Gastrocnemius medialis (tissue), 4 donors: ENCODE measurements around the gene ARL15. TPM values are rescaled to one million over a fixed set of nuclear protein-coding genes. Genes with fewer than 3 reads are reported as not detected.

Source experiments
- ATAC-seq, 2 donors: fragments of 150-250 bp; one replicate each; pipeline ENCODE4 v1.9.1; 2016
- DNase-seq, 2 donors: peaks; one replicate each; pipeline ENCODE4 v3.0.0-alpha.2; 2019
- H3K27ac ChIP-seq, 4 donors: fragments of 200-600 bp; sonication (generic); 1 replicate in 1 of 4; 2 replicates in 3 of 4; pipeline ENCODE4 v1.5.1; 2016 to 2018; ENCODE audit warnings: mild to moderate bottlenecking in 2 of 4, moderate library complexity in 1 of 4
- H3K27me3 ChIP-seq, 3 donors: fragments of 200-600 bp; sonication (generic) in 2 of 3; 1 replicate in 1 of 3; 2 replicates in 2 of 3; pipeline versions ENCODE4 v1.5.1 to v1.6.0; 2016 to 2019; ENCODE audit warnings: mild to moderate bottlenecking in 1 of 3, moderate library complexity in 1 of 3
- H3K36me3 ChIP-seq, 2 donors: fragments of 200-600 bp; sonication (generic) in 1 of 2; one replicate each; pipeline ENCODE4 v1.5.1; 2017 to 2018
- H3K4me1 ChIP-seq, 2 donors: fragments of 200-600 bp; sonication (generic) in 1 of 2; one replicate each; pipeline ENCODE4 v1.5.1; 2016 to 2017; ENCODE audit warnings: mild to moderate bottlenecking in 2 of 2
- H3K4me3 ChIP-seq, 4 donors: fragments of 200-600 bp; sonication (generic) in 3 of 4; 1 replicate in 1 of 4; 2 replicates in 3 of 4; pipeline ENCODE4 v1.5.1; 2016 to 2019; ENCODE audit warnings: mild to moderate bottlenecking in 2 of 4
- H3K9me3 ChIP-seq, 3 donors: fragments of 200-600 bp; sonication (generic) in 2 of 3; 1 replicate in 1 of 3; 2 replicates in 2 of 3; pipeline ENCODE4 v1.5.1; 2016 to 2019
- CTCF ChIP-seq, 5 experiments: fragments of 450-650 bp in 3 of 5; fragments of 200-600 bp in 2 of 5; sonication (generic) in 2 of 5; IDR thresholded peaks in 4 of 5; conservative IDR thresholded peaks in 1 of 5; 1 replicate in 4 of 5; 2 replicates in 1 of 5; pipeline ENCODE4 v1.5.1; 2016 to 2019; ENCODE audit warnings: antibody characterized with exemption in 5 of 5, mild to moderate bottlenecking in 3 of 5, moderate library complexity in 3 of 5
- POLR2A ChIP-seq, 2 donors: fragments of 450-650 bp; IDR thresholded peaks; one replicate each; pipeline ENCODE4 v1.6.1; 2017; ENCODE audit warnings: antibody characterized with exemption in 2 of 2, mild to moderate bottlenecking in 2 of 2, moderate library complexity in 2 of 2
- in situ Hi-C, 4 donors: fragments of 200-750 bp; cut with MboI; loops; one replicate each; pipeline versions ENCODE4 v1.15.0 to v1.8.0; 2017; ENCODE audit warnings: low sequenced_read_pairs in 4 of 4
- intact Hi-C: fragments of 100-400 bp; cut with DNase I; formaldehyde crosslinking; loops from one replicate; pipeline ENCODE4 v1.15.1; 2023; ENCODE audit warnings: low total_unique reads
- total RNA-seq, 4 donors: library from RNA; depleted of rRNA; stranded (reverse); fragments of >200 nt; gene quantifications; one replicate each; pipeline versions ENCODE4 v1.1.0 to v1.2.3, GENCODE V29; 2016

ARL15 gene
- total RNA-seq, 4 donors from 2014 or later: 1.7 to 5.5 (median 3.2) TPM

GRCh38 chr5:53948598-53948997, 361.8 kb downstream of the ARL15 start:
- no peak for TF ChIP-seq CTCF (IDR thresholded peaks at IDR 0.05 in 4 of 5, conservative IDR thresholded peaks at IDR 0.05 in 1 of 5)
- TF ChIP-seq POLR2A (IDR thresholded peaks at IDR 0.05): no peak
- Histone ChIP-seq H3K27ac (no peak overlapping the region), H3K9me3 (no peaks in the 10 kb centered on the region), H3K4me3 (no peak overlapping the region), H3K36me3 (no peaks in the 10 kb centered on the region), H3K27me3 (no peaks in the 10 kb centered on the region), H3K4me1 (no peaks in the 10 kb centered on the region)
- in situ Hi-C loops: no loop called here
- DNase-seq (no peak), ATAC-seq (no peak)
- intact Hi-C loops: no loop called here

GRCh38 chr5:53946405-53947100, 363.8 kb downstream of the ARL15 start:
- no peak for ATAC-seq
- TF ChIP-seq POLR2A (IDR thresholded peaks at IDR 0.05): no peak
- no peak for TF ChIP-seq CTCF (IDR thresholded peaks at IDR 0.05 in 4 of 5, conservative IDR thresholded peaks at IDR 0.05 in 1 of 5)
- intact Hi-C loops (no loop called here), in situ Hi-C loops (no loop called here)
- Histone ChIP-seq H3K4me3 (no peak overlapping the region), H3K27me3 (no peaks in the 10 kb centered on the region), H3K27ac (no peak overlapping the region), H3K9me3 (no peaks in the 10 kb centered on the region), H3K36me3 (no peaks in the 10 kb centered on the region), H3K4me1 (no peaks in the 10 kb centered on the region)
- no peak for DNase-seq

GRCh38 chr5:53944981-53945380, 365.4 kb downstream of the ARL15 start:
- in situ Hi-C loops: no loop called here
- intact Hi-C loops: no loop called here
- no peaks in the 10 kb centered on the region for H3K9me3 ChIP-seq

GRCh38 chr5:53943938-53944337, 366.4 kb downstream of the ARL15 start:
- DNase-seq (no peak), ATAC-seq (no peak)
- H3K36me3 ChIP-seq: no peaks in the 10 kb centered on the region
- no peak overlapping the region for H3K27ac ChIP-seq
- no peaks in the 10 kb centered on the region for H3K4me1 ChIP-seq
- H3K4me3 ChIP-seq: no peak overlapping the region
- in situ Hi-C loops (no loop called here), intact Hi-C loops (no loop called here)
- TF ChIP-seq POLR2A (IDR thresholded peaks at IDR 0.05): no peak
- no peak for TF ChIP-seq CTCF (IDR thresholded peaks at IDR 0.05 in 4 of 5, conservative IDR thresholded peaks at IDR 0.05 in 1 of 5)
- H3K27me3 ChIP-seq: no peaks in the 10 kb centered on the region
- H3K9me3 ChIP-seq: no peaks in the 10 kb centered on the region

More at GRCh38 chr5:53944981-53945380, 365.4 kb downstream of the ARL15 start:
- ATAC-seq (no peak), DNase-seq (no peak)
- TF ChIP-seq POLR2A (IDR thresholded peaks at IDR 0.05) (no peak), CTCF (IDR thresholded peaks at IDR 0.05 in 4 of 5, conservative IDR thresholded peaks at IDR 0.05 in 1 of 5) (no peak)
- Histone ChIP-seq H3K27me3 (no peaks in the 10 kb centered on the region), H3K36me3 (no peaks in the 10 kb centered on the region), H3K4me1 (no peaks in the 10 kb centered on the region), H3K4me3 (no peak overlapping the region), H3K27ac (no peak overlapping the region)

GRCh38 chr5:53942724-53943123, 367.6 kb downstream of the ARL15 start:
- no peak for DNase-seq
- Histone ChIP-seq H3K9me3 (no peaks in the 10 kb centered on the region), H3K4me1 (no peaks in the 10 kb centered on the region), H3K4me3 (no peak overlapping the region), H3K27me3 (no peaks in the 10 kb centered on the region), H3K36me3 (no peaks in the 10 kb centered on the region), H3K27ac (no peak overlapping the region)
- in situ Hi-C loops (no loop called here), intact Hi-C loops (no loop called here)
- no peak for ATAC-seq
- TF ChIP-seq POLR2A (IDR thresholded peaks at IDR 0.05) (no peak), CTCF (IDR thresholded peaks at IDR 0.05 in 4 of 5, conservative IDR thresholded peaks at IDR 0.05 in 1 of 5) (no peak)
